PC-3 (cell line): Measurements from ENCODE around the gene C1QC. TPM values are rescaled to one million over a fixed set of nuclear protein-coding genes. Genes with fewer than 3 reads are reported as not detected.

Experiments
- ATAC-seq: fragments of 200-7000 bp; cut with Tn5 transposase; 2 replicates; pipeline ENCODE4 v1.9.1; 2020; ENCODE audit warnings: mild to moderate bottlenecking, moderate library complexity
- BruUV-seq: library from RNA; stranded (reverse); fragments of 400-500 nt; replicated peaks from 2 replicates; lab custom pipeline; 2021; lab: Mats Ljungman, UMichigan
- CTCF ChIA-PET: fragments of 300-600 bp; sonication (Branson Sonifier 250); formaldehyde crosslinking; loops from one replicate; lab custom pipeline; 2022; ENCODE audit warnings: antibody characterized with exemption; lab: Charles Lee
- POLR2A ChIA-PET: fragments of 300-600 bp; sonication (Branson Sonifier 250); formaldehyde crosslinking; loops from one replicate; lab custom pipeline; 2022; ENCODE audit warnings: antibody characterized with exemption; ENCODE audit not compliant: unreplicated experiment; lab: Charles Lee
- DNase-seq: peaks from one replicate; pipeline ENCODE4 v3.0.0-alpha.2; 2015
- H2AFZ ChIP-seq: fragments of 300-600 bp; sonication (generic); 2 replicates; pipeline ENCODE4 v1.6.0; 2016; ENCODE audit warnings: antibody characterized with exemption, low read length
- H3F3A ChIP-seq: fragments of 300-600 bp; sonication (generic); one replicate; pipeline ENCODE4 v1.6.0; 2017; ENCODE audit warnings: antibody characterized with exemption, low read length, control low read depth, mild to moderate bottlenecking; ENCODE audit not compliant: unreplicated experiment
- H3K27ac ChIP-seq: fragments of 300-600 bp; sonication (generic); 2 replicates; pipeline ENCODE4 v1.5.1; 2016; ENCODE audit warnings: mild to moderate bottlenecking, low read length
- H3K27me3 ChIP-seq: fragments of 300-600 bp; sonication (generic); 2 replicates; pipeline ENCODE4 v1.6.1; 2016; ENCODE audit warnings: low read length, mixed read lengths
- H3K36me3 ChIP-seq: fragments of 300-600 bp; sonication (generic); 2 replicates; pipeline ENCODE4 v1.6.1; 2016; ENCODE audit warnings: low read depth, mixed run types, low read length, mixed read lengths
- H3K4me1 ChIP-seq: fragments of 300-600 bp; sonication (generic); 2 replicates; pipeline ENCODE4 v1.5.1; 2016; ENCODE audit warnings: low read length; ENCODE audit not compliant: insufficient read depth
- H3K4me2 ChIP-seq: fragments of 300-600 bp; sonication (generic); 2 replicates; pipeline ENCODE4 v1.6.0; 2016; ENCODE audit warnings: low read length
- H3K4me3 ChIP-seq: fragments of 300-600 bp; sonication (generic); 2 replicates; pipeline ENCODE4 v1.5.1; 2016; ENCODE audit warnings: mild to moderate bottlenecking, low read length, mixed read lengths
- H3K79me2 ChIP-seq: fragments of 300-600 bp; sonication (generic); 2 replicates; pipeline ENCODE4 v1.6.1; 2017; ENCODE audit warnings: low read length, mixed read lengths
- H3K9ac ChIP-seq: fragments of 300-600 bp; sonication (generic); 2 replicates; pipeline ENCODE4 v1.6.0; 2016; ENCODE audit warnings: mild to moderate bottlenecking, low read length
- H3K9me2 ChIP-seq: fragments of 300-600 bp; sonication (generic); replicated peaks from 2 replicates; pipeline ENCODE4 v1.6.1; 2016; ENCODE audit warnings: mixed run types, low read length, mixed read lengths
- H3K9me3 ChIP-seq: fragments of 300-600 bp; sonication (generic); 2 replicates; pipeline ENCODE4 v1.6.1; 2016; ENCODE audit warnings: low read length, mixed read lengths
- H4K20me1 ChIP-seq: fragments of 300-600 bp; sonication (generic); 2 replicates; pipeline ENCODE4 v1.6.1; 2016; ENCODE audit warnings: low read length, mixed read lengths
- EZH2 ChIP-seq: fragments of 300-600 bp; sonication (generic); IDR thresholded peaks from one replicate; pipeline ENCODE4 v1.6.1; 2017; ENCODE audit warnings: antibody characterized with exemption, mild to moderate bottlenecking, low read length; ENCODE audit not compliant: unreplicated experiment
- EZH2phosphoT487 ChIP-seq: fragments of 300-600 bp; sonication (generic); IDR thresholded peaks from 2 replicates; pipeline ENCODE4 v1.6.1; 2018; ENCODE audit warnings: mild to moderate bottlenecking, antibody characterized with exemption, low read length, borderline replicate concordance
- intact Hi-C: fragments of 100-400 bp; cut with micrococcal nuclease; formaldehyde crosslinking; loops from 2 replicates; pipeline ENCODE4 v1.9.0; 2023
- total RNA-seq: library from RNA; depleted of rRNA; stranded (reverse); fragments of >200 nt; gene quantifications from 2 replicates; pipeline ENCODE4 v1.2.3, GENCODE V29; 2014
- TF ChIP-seq, protein P1 (sequence below): fragments of 300-600 bp; sonication (generic); conservative IDR thresholded peaks from 2 replicates; pipeline ENCODE4 v1.5.1; 2017; ENCODE audit warnings: antibody characterized with exemption, low read depth, mild to moderate bottlenecking, low read length

The C1QC gene
- total RNA-seq, 1 experiment from 2014 or later = not detected

DNA sequence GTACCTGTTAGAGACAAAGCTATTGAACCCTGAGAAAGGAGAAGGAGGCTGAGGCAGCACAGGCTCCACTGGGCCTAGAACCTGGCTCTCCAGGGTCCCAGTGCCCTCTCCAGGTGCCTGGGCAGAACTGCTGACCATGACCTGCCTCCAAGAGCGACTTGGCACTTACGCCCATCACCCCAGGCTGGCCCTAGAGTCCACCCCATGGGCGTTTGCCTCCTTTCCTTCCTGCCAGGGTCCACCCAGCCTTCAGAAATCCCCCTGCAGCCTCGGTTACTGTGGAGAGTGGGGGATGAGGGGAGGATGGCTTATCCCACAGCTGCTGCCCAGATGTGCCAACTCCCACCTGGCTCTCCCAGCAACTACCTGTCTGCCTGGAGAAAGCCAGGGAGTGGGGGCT, 21.7 kb upstream of the C1QC start:
- ChIA-PET POLR2A (no interaction called here), CTCF (no interaction called here)
- Histone ChIP-seq H3K4me3 (no peak overlapping the region), H3F3A (no peaks in the 10 kb centered on the region), H3K4me1 (no peaks in the 10 kb centered on the region), H3K9ac (no peak overlapping the region), H3K27ac (no peak overlapping the region), H3K79me2 (no peaks in the 10 kb centered on the region), H2AFZ (no peak overlapping the region), H4K20me1 (no peaks in the 10 kb centered on the region), H3K9me3 (no peaks in the 10 kb centered on the region), H3K9me2 (no peaks in the 10 kb centered on the region), H3K36me3 (no peaks in the 10 kb centered on the region), H3K27me3 (peaks cover 35% of the 10 kb centered on the region), H3K4me2 (no peak overlapping the region)
- DNase-seq (no peak), ATAC-seq (no peak)
- no peak for TF ChIP-seq EZH2phosphoT487
- TF ChIP-seq, protein P1, sequence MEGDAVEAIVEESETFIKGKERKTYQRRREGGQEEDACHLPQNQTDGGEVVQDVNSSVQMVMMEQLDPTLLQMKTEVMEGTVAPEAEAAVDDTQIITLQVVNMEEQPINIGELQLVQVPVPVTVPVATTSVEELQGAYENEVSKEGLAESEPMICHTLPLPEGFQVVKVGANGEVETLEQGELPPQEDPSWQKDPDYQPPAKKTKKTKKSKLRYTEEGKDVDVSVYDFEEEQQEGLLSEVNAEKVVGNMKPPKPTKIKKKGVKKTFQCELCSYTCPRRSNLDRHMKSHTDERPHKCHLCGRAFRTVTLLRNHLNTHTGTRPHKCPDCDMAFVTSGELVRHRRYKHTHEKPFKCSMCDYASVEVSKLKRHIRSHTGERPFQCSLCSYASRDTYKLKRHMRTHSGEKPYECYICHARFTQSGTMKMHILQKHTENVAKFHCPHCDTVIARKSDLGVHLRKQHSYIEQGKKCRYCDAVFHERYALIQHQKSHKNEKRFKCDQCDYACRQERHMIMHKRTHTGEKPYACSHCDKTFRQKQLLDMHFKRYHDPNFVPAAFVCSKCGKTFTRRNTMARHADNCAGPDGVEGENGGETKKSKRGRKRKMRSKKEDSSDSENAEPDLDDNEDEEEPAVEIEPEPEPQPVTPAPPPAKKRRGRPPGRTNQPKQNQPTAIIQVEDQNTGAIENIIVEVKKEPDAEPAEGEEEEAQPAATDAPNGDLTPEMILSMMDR = no peak
- no peak for TF ChIP-seq EZH2
- intact Hi-C loops = no loop called here
- BruUV-seq = no TSS peak

GRCh38 chr1:22625262-22625925, 18.0 kb upstream of the C1QC start:
- CTCF ChIA-PET = no interaction called here

More at GRCh38 chr1:22625262-22625925, 18.0 kb upstream of the C1QC start:
- Histone ChIP-seq H3K27me3 (no peaks in the 10 kb centered on the region), H3K9me3 (no peaks in the 10 kb centered on the region), H3K4me1 (no peaks in the 10 kb centered on the region), H3K4me2 (no peak overlapping the region), H3K4me3 (no peak overlapping the region), H3K27ac (no peak overlapping the region), H3F3A (no peaks in the 10 kb centered on the region), H4K20me1 (no peaks in the 10 kb centered on the region), H3K9ac (no peak overlapping the region), H3K36me3 (no peaks in the 10 kb centered on the region), H3K79me2 (no peaks in the 10 kb centered on the region), H3K9me2 (no peaks in the 10 kb centered on the region), H2AFZ (no peak overlapping the region)
- DNase-seq (peak; percentile 12), ATAC-seq (no peak)
- POLR2A ChIA-PET = no interaction called here
- no TSS peak for BruUV-seq
- intact Hi-C loops = no loop called here
- no peak for TF ChIP-seq EZH2
- no peak for TF ChIP-seq EZH2phosphoT487
- TF ChIP-seq, protein P1 = no peak
